CD4-positive, alpha-beta T cell treated with Interleukin-21 for 1 hour (primary cell): ENCODE results near the gene SFSWAP.

ENCODE experiments used
- DNase-seq: peaks from one replicate; pipeline ENCODE4 v3.0.0-alpha.2; 2020

SFSWAP gene

DNA sequence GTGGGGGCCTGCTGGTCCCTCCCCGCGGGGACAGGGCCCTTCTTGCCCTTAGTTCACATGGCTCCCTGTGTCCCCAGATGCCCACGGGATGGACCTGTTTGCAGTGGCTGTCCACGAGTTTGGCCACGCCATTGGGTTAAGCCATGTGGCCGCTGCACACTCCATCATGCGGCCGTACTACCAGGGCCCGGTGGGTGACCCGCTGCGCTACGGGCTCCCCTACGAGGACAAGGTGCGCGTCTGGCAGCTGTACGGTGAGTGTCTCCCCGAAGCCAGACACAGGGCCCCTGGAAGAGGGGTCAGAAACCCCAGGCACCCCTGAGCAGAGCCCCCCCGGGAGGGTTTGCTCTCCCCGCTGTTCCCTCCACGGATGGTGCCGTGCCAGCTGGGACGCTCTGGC lies 130.7 kb downstream of the SFSWAP start:
- DNase-seq: no peak

- DNase-seq: no peak
These were observed 131.3 kb downstream of the SFSWAP start for GRCh38 chr12:131842169-131842568.

GRCh38 chr12:131843527-131843926 lies 132.6 kb downstream of the SFSWAP start:
- no peak for DNase-seq

DNA sequence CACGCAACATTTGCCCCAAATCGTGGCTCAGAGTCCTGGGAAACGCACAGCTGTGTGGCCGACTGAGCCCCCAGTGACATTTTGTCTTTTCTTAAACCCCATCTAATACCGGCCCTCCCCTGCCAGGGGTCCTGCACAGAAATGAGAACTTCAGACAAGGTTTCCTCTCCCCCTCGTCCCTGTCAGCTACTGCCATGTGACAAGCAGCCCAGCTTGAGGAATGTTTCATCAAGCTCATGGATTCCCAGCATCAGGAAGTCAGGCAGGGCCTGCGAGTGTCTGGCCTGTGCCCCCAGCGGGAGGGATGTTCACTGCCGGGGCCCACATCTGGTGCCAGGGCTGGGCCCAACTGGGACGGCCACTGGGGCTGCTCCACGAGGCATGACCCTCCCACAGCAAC lies 133.2 kb downstream of the SFSWAP start:
- no peak for DNase-seq

DNA sequence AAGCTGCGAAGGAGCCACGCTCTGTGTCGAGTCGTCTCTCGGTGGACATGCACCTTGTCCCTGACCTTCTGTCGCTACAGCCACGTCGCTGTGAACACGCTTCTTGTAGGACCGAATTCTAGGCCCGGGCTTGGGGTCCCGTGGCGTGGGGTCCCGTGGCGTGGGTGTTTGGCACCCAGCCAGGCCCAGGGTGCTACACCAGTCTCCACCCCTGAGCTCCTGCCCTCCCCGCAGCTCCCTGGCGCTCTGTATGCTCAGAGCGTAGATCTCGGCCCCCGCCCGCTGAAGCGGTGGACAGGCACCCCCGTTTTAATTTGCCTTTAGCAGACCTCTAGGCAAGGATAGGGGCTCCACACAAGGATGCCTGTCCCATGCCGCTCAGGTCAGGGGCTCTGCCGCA lies 133.8 kb downstream of the SFSWAP start:
- DNase-seq: no peak

GRCh38 chr12:131845121-131845520 lies 134.2 kb downstream of the SFSWAP start:
- DNase-seq: no peak

GRCh38 chr12:131847456-131847855 lies 136.6 kb downstream of the SFSWAP start:
- no peak for DNase-seq

- no peak for DNase-seq
These were observed 137.9 kb downstream of the SFSWAP start for GRCh38 chr12:131848753-131849152.
